ENCODE results near the gene LGALS3.

- TF ChIP-seq ZNF777 (tag by site-specific recombination; IDR thresholded peaks at IDR 0.05; ENCODE audit: borderline replicate concordance) (no peak), GLI4 (tag by site-specific recombination; IDR thresholded peaks at IDR 0.05) (no peak), ZNF24 (tag by site-specific recombination; IDR thresholded peaks at IDR 0.05) (no peak), CTCF (tag by site-specific recombination; IDR thresholded peaks at IDR 0.05) (no peak), ZNF280C (tag by site-specific recombination; IDR thresholded peaks at IDR 0.05) (no peak), ZNF133 (tag by site-specific recombination; IDR thresholded peaks at IDR 0.05) (no peak), ZNF544 (tag by site-specific recombination; IDR thresholded peaks at IDR 0.05) (no peak), ZNF2 (tag by site-specific recombination; IDR thresholded peaks at IDR 0.05) (no peak)
- TF ChIP-seq, protein P1, sequence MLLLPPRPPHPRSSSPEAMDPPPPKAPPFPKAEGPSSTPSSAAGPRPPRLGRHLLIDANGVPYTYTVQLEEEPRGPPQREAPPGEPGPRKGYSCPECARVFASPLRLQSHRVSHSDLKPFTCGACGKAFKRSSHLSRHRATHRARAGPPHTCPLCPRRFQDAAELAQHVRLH (tag by site-specific recombination; IDR thresholded peaks at IDR 0.05) = no peak
Observed at GRCh38 chr14:55120571-55121495, 8.2 kb upstream of the LGALS3 start.

Measured in HEK293 (cell line).